GM18868 (cell line): ENCODE results near the gene PEX16.

ENCODE experiments used
- ATAC-seq: cut with Tn5 transposase; IDR thresholded peaks from one replicate; pipeline ENCODE4 v1.9.1; 2021; ENCODE audit warnings: mild to moderate bottlenecking, moderate library complexity; ENCODE audit not compliant: unreplicated experiment

The PEX16 gene

DNA sequence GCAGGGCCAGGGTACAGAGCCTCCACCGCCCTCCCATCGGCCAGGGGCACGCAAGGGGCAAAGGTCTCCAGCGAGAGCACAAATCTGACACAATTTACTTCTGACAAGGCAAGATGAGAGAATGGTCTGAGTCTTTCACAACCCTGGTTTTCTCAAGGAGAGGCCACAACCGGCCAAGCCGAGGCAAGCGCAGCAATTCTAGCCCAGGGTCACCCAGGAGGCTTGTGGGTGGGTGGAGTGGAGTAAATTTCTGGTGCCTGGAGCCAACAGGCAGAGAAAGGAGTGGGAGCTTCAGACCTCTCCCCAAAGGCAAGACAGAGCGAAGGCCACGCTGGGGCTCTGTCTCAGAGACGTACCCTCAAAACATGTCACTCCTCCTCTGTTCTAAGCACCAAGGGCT lies 14.1 kb upstream of the PEX16 start:
- ATAC-seq = no peak

DNA sequence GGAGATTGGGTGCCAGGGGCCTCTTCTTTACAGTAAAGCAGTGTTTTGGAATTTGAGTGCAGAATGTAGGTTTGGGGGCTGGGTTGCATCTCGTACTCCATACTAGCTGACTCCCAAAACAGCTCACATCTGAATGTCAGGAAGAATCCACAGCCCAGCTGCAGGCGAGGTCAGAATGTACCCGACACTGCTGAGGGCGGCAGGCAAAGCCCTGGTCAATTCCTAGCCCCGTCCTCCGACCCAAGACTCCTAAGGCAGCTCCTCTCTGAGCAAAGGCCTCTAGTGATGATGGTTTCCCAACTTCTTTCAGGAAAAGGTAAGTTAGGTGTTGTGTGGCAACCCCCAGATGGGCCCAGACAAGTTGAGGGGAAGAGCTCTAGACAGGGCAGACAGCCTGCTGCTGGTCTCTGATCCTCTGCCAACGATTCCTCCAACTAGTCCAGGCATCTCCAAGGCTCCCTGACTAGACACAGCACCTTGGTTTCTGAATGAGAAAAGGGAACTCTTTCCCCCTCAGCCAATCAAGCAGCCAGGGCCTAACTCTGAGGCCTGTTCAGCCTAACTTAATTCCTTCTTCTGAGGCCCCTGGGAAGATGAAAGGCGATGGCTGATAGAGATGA lies 13.4 kb upstream of the PEX16 start:
- ATAC-seq = no peak

DNA sequence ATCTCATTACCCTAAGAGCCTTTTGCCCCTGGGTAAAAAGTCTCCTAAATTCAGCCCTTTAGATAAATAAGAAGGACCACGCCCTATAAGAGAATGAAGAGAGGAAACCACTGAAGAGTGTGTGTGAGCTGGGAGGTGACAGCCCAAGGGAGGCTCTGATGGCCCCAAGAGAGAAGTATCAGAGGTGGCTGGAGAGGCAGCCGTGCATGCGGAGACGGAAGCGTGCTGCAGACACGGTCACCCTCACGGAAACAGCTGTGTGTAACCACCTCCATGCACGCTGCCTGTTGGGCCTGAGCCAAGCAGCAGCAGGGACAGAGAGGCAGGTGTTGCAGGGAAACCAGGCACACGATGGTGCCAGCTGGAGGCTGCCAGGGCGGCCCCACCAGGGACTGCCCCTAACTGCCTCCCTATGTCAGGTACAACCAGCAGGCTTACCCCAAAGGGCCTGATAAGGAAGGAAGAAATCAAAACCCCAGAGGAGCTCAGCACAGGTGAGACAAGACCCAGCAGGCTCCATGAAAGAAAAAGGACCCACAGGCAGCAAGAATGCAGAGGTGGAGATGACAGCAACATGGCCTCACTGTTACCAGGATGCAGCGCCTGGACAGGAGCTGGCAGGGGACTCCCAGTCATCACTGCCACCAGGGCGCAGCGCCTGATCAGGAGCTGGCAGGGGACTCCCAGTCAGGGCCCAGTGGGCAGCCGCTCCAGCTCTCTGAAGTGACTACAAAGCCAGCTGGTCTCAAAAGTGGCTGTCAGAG lies 12.5 kb upstream of the PEX16 start:
- peak; percentile 84 for ATAC-seq

DNA sequence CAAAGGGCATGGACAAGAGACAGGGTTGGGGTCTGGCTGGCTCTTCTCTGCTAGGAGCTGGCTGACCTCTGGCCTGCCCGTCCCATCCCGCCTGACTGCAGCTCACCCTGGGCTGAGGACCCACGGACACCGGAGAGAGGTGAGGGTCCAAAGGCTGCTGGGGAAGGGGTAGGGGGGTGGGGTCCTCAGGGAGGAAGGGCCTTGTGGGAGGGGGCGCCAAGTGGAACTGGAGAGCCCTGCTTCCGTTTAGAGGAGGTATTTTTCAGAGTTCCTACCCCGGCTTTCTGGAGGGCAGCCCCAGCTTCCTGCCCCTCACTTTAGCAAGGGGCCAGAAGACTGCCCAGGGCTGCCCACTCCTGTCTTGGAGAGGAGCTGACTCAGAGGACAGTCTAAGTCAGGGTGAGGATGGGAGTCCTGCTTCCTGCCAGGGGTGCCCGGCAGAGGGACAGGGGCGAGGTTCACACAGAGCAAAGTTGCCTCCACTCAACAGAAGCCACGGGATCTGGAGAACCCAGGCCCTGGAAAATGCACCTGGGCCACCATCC lies 11.9 kb upstream of the PEX16 start:
- no peak for ATAC-seq

- ATAC-seq = no peak
Measured at GRCh38 chr11:45928535-45929215, 11.0 kb upstream of the PEX16 start.

- no peak for ATAC-seq
Measured at GRCh38 chr11:45927684-45928413, 10.2 kb upstream of the PEX16 start.

DNA sequence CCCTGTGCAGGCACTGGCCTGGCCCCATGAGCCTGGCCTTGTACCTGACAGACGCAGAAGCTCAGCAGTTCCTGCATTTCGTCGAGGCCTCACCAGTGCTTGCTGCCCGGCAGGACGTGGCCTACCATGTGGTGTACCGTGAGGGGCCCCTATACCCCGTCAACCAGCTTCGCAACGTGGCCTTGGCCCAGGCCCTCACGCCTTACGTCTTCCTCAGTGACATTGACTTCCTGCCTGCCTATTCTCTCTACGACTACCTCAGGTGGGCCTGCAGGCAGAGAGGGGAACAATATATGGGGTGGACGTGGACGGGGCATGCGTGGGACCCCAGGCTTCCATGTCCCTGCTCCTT lies 9.6 kb upstream of the PEX16 start:
- ATAC-seq = no peak

DNA sequence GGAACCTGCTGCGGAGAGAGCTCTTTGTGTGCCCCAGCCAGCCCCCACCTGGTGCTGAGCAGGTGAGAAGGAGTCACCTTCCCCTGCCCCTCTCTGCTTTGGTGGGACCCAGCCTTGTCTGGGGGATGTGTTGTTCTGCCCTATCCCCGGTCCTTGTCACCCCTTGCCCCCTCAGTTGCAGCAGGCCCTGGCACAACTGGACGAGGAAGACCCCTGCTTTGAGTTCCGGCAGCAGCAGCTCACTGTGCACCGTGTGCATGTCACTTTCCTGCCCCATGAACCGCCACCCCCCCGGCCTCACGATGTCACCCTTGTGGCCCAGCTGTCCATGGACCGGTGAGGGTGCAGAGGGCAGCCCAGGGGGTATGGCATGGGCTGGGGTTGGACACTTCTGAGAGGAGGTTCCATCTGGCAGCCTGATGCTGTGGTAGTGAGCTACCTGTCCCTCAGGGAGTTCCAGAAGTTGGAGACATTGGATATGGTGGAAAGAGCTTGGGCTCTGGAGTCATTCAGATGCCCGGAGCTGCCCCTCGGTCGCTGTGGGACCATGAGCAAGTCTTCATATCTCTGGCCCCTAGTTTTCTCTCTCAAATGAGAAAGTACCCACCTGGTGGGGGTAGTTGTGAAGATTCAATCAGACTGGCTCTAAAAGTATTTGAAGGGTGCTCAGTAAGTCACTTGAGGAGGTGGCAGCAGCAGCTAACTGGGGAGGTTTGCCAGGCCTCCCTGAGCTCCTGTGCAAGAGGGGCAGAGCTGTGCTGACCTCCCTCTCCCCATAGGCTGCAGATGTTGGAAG lies 9.1 kb upstream of the PEX16 start:
- no peak for ATAC-seq

GRCh38 chr11:45926001-45926401 lies 8.3 kb upstream of the PEX16 start:
- ATAC-seq = no peak

- no peak for ATAC-seq
Measured at GRCh38 chr11:45925550-45925949, 7.9 kb upstream of the PEX16 start.

- no peak for ATAC-seq
Measured at GRCh38 chr11:45924927-45925326, 7.2 kb upstream of the PEX16 start.

- ATAC-seq = no peak
Measured at GRCh38 chr11:45924036-45924915, 6.6 kb upstream of the PEX16 start.

DNA sequence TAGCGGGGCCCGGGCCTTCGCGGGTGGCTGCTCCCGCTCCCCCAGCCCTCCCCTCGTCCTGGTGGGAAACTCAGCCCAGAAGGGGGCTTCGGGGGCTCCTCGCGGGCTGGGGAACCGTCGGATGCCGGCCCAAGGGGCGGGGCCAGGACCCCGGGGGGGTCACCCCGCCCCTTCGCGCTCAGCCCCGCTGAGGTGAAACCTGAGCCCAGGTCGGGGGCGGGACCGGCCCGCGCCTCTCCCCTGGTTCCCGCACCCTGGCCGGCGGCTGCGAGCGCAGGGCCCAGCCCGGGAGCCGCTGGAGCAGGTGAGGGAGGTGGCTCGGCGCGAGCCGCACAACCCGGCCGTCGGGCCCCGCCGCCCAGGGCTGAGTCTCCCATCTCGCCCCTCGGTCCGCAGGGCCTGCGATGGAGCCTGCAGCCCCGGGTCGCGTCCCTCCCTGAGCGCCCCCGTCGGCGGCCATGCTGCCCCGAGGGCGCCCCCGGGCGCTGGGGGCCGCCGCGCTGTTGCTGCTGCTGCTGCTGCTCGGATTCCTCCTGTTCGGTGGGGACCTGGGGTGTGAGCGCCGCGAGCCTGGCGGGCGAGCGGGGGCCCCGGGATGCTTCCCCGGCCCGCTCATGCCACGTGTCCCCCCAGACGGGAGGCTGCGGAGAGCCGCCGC lies 4.9 kb upstream of the PEX16 start, which contains the start of gene LARGE2:
TSS of gene LARGE2 (plus strand) at position 232 of the 658 bp plus-strand sequence. CDS start at position 459, 227 bp downstream.
- no peak for ATAC-seq

DNA sequence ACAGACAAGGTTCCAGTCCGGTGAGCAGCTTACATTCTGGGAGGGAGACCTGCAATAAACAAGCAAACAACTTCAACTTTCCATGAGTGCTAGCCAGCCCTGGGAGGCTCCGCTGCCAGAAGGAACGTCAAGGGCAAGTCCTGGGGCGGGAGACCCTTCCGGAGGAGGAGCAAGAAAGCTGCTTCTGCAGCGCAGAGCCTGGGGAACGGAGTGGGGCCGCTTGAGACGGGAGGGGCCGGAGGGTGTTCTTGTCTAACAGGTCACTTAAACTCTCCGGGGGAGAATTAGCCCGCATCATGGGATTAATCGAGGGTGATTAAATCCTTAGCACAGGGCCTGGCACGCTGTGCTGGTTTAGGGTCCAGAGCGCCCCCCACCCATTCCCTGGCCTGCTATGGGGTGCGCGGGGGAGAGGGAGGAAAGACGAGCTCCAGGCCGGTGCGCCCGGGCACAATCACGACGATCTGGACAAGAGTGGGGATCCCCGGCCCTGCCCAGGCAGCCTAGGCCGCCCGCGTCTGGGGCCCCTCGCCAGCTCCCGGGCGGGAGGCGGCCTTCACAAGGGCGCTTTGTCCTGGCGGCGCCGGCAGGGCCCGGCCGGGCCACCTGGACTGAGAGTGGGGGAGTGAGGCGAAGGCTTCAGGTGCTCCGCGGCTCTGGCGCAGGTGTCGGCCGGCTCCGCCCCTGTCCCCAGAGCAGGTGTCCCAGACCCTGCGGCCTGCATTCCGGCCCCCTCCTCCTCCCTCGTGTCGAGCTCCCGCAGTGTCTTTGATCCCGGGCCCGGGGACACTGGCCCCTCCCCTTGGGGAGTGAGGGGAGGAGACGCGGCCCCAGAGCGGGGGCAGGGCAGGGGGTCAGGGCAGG lies 4.1 kb upstream of the PEX16 start:
- no peak for ATAC-seq

DNA sequence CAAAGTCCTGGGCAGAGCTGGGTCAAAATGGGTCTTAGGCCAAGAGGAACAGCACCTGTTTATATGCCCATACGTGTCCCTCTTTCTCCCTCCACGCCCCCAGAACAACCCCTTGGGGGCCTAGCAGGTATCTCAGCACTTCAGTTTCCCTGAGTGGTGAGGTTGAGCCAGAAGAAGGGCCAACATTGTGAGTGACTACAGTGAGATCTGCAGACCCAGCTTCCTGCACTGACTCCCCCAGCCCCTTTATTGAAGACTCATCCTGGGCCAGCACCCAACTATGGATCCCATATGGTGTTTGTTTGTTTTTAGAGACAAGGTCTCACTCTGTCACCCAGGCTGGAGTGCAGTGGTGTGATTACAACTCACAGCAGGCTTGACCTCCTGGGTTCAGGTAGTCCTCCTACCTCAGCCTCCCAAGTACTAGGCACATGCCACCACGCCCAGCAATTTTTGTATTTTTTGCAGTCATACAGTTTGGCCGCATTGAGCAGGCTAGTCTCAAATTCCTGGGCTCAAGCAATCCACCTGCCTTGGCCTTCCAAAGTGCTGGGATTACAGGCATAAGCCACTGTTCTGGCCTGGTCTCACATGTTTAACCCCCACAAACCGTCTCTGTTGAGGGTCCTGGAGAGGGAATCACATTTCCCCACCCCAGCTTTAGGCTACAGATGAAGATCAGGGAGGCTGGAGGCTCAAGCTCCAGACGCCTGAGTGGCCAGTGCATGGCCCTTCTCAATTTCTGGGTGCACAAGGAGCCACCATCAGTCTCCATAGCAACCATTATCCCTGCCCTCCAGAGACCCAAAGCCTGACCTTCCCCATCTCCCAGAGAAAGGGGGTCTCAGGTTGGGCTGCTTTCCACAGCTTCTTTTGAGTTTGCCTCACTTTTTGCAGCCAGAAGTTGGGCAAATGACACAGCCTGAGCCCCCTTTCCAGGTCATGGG lies 3.1 kb upstream of the PEX16 start:
- ATAC-seq = no peak

DNA sequence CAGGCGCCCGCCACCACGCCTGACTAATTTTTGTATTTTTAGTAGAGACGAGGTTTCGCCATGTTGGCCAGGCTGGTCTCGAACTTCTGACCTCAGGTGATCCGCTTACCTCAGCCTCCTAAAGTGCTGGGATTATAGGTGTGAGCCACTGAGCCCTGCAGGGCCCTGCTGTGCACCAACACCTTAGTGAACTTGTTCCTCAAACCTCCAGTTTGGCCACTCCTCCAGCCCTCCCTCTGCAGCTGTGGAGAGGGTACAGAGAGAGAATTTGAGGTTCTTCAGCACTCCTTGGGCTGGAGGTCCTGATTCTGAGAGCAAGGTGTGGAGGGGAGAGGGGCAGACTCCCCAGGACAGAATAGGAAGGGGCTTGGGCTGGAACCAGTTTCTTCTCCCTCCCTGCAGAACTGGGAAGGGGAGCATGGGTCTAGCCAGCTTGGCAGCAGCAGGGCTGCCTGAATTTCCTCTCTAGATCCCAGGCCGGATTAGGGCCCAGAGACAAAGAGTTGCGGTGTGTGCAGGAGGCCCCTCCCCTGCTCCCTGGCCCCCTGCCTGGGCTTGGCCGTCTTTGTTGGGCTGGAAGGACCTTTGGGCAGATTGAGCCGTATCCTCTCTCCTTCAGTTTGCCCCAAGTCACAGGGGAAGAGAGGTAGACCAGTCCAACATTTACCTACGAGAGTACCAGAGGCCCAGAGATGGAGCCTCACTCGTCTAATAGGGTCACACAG lies 2.3 kb upstream of the PEX16 start:
- no peak for ATAC-seq
